ENCODE data around the gene TM9SF4. TPM values are rescaled to one million over a fixed set of nuclear protein-coding genes. Genes with fewer than 3 reads are reported as not detected.

The TM9SF4 gene
- polyA plus RNA-seq, 1 donor (not counting 4 experiments of a cell fraction or from before 2014, with no cell fraction given): 49.4 TPM

DNA sequence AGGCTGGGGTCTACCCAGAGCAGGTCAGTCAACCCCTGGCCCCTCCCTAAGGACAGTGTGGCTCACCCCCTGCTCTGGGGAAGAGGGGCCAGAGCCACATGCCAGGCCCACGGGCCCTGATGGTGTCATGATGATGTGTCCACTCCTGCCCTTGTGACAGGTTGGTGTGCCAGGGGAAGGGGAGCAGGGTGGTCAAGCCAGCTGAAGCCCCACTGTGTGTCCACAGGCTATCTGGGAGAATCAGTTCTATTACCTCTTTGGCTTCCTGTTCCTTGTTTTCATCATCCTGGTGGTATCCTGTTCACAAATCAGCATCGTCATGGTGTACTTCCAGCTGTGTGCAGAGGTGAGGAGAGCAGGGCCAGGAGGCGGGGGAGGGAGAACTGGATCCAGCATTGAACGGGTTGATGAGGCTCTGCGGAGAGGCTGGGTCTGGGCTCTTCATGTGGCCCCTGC lies 50.3 kb downstream of the TM9SF4 start:
- Histone ChIP-seq H3K27me3 (ENCODE audit: control insufficient read depth, extremely low read depth, insufficient read depth, low read length) (no peaks in the 10 kb centered on the region), H3K9me1 (ENCODE audit: control insufficient read depth, extremely low read depth, insufficient read depth, low read length) (no peaks in the 10 kb centered on the region), H2AFZ (ENCODE audit: control insufficient read depth, low read length) (no peak overlapping the region), H4K20me1 (ENCODE audit: control insufficient read depth, extremely low read depth, insufficient read depth, low read length) (no peaks in the 10 kb centered on the region), H3K4me1 (ENCODE audit: control insufficient read depth, extremely low read depth, insufficient read depth, low read length) (no peaks in the 10 kb centered on the region), H3K79me2 (ENCODE audit: control insufficient read depth, insufficient read depth, low read length) (no peaks in the 10 kb centered on the region), H3K4me2 (ENCODE audit: control insufficient read depth, extremely low read depth, insufficient read depth, low read depth, low read length) (no peak overlapping the region), H3K36me3 (ENCODE audit: control insufficient read depth in 2 of 2, extremely low read depth in 1 of 2, insufficient read depth in 2 of 2, low read length in 2 of 2) (peaks cover 32 to 42% of the 10 kb centered on the region in 2 experiments), H3K4me3 (ENCODE audit: control insufficient read depth in 2 of 3, extremely low read depth in 1 of 3, insufficient read depth in 2 of 3, low read depth in 1 of 3, low read length in 3 of 3) (no peak overlapping the region), H3K27ac (ENCODE audit: control insufficient read depth, insufficient read depth, low read length) (no peak overlapping the region), H3K9ac (ENCODE audit: control insufficient read depth, extremely low read depth, insufficient read depth, low read length) (no peak overlapping the region), H3K9me3 (ENCODE audit: control insufficient read depth, low read depth, low read length) (no peaks in the 10 kb centered on the region)
- TF ChIP-seq, protein P1, sequence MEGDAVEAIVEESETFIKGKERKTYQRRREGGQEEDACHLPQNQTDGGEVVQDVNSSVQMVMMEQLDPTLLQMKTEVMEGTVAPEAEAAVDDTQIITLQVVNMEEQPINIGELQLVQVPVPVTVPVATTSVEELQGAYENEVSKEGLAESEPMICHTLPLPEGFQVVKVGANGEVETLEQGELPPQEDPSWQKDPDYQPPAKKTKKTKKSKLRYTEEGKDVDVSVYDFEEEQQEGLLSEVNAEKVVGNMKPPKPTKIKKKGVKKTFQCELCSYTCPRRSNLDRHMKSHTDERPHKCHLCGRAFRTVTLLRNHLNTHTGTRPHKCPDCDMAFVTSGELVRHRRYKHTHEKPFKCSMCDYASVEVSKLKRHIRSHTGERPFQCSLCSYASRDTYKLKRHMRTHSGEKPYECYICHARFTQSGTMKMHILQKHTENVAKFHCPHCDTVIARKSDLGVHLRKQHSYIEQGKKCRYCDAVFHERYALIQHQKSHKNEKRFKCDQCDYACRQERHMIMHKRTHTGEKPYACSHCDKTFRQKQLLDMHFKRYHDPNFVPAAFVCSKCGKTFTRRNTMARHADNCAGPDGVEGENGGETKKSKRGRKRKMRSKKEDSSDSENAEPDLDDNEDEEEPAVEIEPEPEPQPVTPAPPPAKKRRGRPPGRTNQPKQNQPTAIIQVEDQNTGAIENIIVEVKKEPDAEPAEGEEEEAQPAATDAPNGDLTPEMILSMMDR (optimal IDR thresholded peaks at IDR 0.05 in 1 of 3, IDR thresholded peaks at IDR 0.05 in 1 of 3, conservative IDR thresholded peaks at IDR 0.05 in 1 of 3; ENCODE audit: extremely low read depth in 1 of 3, insufficient read depth in 2 of 3, low read length in 3 of 3): no peak
- no peak for FAIRE-seq
- no peak for DNase-seq (ENCODE audit: low read depth, low spot score)
- dilution Hi-C loops (cut with MboI; ENCODE audit: extremely low pct_ligation_motif_present, low sequenced_read_pairs): no loop called here

DNA sequence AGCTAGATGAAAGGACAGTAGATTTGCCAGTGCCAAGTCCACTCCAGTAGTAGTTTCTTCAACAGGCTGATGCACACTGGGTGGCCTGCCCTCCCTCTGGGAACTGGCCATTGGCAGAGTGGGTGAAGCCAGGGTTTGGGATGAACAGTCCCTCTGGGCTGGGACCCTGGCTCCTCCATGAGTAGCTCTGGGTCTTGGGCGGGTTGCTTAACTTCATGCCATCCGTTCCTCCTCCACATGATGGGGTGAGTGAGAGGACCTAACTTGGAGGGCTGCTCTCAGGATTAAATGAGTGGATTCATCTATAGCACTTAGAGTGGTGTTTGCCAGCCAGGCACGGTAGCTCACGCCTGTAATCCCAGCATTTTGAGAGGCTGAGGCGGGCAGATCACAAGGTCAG lies 50.8 kb downstream of the TM9SF4 start:
- H3K36me3 ChIP-seq (ENCODE audit: control insufficient read depth in 2 of 2, extremely low read depth in 1 of 2, insufficient read depth in 2 of 2, low read length in 2 of 2): peaks cover 26 to 40% of the 10 kb centered on the region in 2 experiments
- dilution Hi-C loops (cut with MboI; ENCODE audit: extremely low pct_ligation_motif_present, low sequenced_read_pairs): no loop called here
- no peak for DNase-seq (ENCODE audit: low read depth, low spot score)

More for the DNA sequence above, 50.8 kb downstream of the TM9SF4 start:
- Histone ChIP-seq H3K9me1 (ENCODE audit: control insufficient read depth, extremely low read depth, insufficient read depth, low read length) (no peaks in the 10 kb centered on the region), H3K4me1 (ENCODE audit: control insufficient read depth, extremely low read depth, insufficient read depth, low read length) (no peaks in the 10 kb centered on the region), H3K4me2 (ENCODE audit: control insufficient read depth, extremely low read depth, insufficient read depth, low read depth, low read length) (no peak overlapping the region), H4K20me1 (ENCODE audit: control insufficient read depth, extremely low read depth, insufficient read depth, low read length) (no peaks in the 10 kb centered on the region), H3K4me3 (ENCODE audit: control insufficient read depth in 2 of 3, extremely low read depth in 1 of 3, insufficient read depth in 2 of 3, low read depth in 1 of 3, low read length in 3 of 3) (no peak overlapping the region), H3K9ac (ENCODE audit: control insufficient read depth, extremely low read depth, insufficient read depth, low read length) (no peak overlapping the region), H3K27ac (ENCODE audit: control insufficient read depth, insufficient read depth, low read length) (no peak overlapping the region), H3K27me3 (ENCODE audit: control insufficient read depth, extremely low read depth, insufficient read depth, low read length) (no peaks in the 10 kb centered on the region), H2AFZ (ENCODE audit: control insufficient read depth, low read length) (no peak overlapping the region), H3K9me3 (ENCODE audit: control insufficient read depth, low read depth, low read length) (no peaks in the 10 kb centered on the region), H3K79me2 (ENCODE audit: control insufficient read depth, insufficient read depth, low read length) (no peaks in the 10 kb centered on the region)
- TF ChIP-seq EZH2 (IDR thresholded peaks at IDR 0.05; ENCODE audit: low read length): no peak
- TF ChIP-seq, protein P1 (optimal IDR thresholded peaks at IDR 0.05 in 1 of 3, IDR thresholded peaks at IDR 0.05 in 1 of 3, conservative IDR thresholded peaks at IDR 0.05 in 1 of 3; ENCODE audit: extremely low read depth in 1 of 3, insufficient read depth in 2 of 3, low read length in 3 of 3): no peak
- FAIRE-seq: no peak

All from keratinocyte (primary cell).